GM19043 (cell line): Measurements from ENCODE around the gene ADARB2.
A peak's percentile ranks its signal among the peaks of the same experiment; 100 is the strongest.

ENCODE experiments used
- ATAC-seq: cut with Tn5 transposase; IDR thresholded peaks from one replicate; pipeline ENCODE4 v1.9.1; 2021; ENCODE audit warnings: low read depth; ENCODE audit not compliant: unreplicated experiment

The ADARB2 gene

DNA sequence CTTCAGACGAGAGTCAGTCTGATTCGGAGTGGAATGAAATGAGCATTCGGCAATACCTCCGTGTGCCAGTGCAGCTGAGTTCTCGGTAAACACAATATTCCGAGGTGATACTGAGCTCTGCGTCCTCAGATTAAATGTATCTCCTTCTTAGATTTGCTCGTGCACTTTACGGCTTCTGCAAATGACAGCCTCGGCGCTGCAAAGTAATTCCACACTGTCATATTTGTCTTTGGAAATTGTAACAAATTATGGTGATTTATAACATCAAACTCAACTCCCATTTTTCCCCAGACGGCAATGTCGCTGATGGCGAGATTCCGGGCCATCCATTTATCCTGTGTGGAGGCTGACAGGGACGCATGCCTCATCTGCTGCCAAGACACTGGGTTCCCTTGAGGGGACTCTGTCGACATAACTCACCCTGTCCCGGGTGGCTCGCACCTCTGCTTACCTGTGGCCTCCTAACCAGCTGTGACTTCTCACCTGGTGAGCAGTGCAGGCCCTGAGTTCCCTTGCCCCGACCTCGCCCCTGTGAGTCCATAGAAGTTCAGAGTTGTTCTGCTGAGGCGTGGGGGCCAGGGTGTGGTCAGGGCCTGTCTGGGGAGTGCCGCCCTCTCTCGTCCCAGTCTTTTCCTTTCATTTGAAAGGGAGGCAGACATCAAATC, 201.9 kb downstream of the ADARB2 start:
- no peak for ATAC-seq

DNA sequence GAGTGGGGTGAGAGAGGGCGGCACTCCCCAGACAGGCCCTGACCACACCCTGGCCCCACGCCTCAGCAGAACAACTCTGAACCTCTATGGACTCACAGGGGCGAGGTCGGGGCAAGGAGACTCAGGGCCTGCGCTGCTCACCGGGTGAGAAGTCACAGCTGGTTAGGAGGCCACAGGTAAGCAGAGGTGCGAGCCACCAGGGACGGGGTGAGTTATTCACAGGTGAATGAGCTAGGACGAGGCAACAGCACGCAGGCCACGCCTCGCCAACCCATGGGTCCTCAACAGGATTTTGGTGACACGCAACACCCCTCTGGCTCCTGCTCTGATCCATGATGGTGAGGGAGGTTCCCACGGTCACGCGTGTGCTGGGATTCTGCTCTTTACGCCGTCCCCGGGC, 202.5 kb downstream of the ADARB2 start:
- no peak for ATAC-seq

DNA sequence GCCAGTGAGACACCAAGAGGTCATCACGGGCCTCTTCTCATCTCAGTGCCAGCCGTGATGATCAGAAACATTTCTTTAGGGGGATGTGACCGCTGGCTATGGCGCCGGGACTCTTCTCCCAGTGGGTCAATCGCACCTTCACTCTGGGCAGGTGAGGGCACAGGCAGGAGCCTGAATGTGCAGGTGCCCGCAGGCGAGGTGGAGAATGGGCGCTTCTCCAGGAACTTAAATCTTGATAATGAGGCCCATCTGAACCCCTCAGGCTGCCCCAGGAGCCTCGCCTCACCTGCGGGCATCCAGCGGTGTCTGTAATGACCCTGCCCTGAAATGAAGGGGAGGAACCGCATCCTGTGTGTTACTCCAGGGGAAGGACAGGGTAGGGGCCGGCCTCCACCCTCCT, 204.7 kb downstream of the ADARB2 start:
- no peak for ATAC-seq

DNA sequence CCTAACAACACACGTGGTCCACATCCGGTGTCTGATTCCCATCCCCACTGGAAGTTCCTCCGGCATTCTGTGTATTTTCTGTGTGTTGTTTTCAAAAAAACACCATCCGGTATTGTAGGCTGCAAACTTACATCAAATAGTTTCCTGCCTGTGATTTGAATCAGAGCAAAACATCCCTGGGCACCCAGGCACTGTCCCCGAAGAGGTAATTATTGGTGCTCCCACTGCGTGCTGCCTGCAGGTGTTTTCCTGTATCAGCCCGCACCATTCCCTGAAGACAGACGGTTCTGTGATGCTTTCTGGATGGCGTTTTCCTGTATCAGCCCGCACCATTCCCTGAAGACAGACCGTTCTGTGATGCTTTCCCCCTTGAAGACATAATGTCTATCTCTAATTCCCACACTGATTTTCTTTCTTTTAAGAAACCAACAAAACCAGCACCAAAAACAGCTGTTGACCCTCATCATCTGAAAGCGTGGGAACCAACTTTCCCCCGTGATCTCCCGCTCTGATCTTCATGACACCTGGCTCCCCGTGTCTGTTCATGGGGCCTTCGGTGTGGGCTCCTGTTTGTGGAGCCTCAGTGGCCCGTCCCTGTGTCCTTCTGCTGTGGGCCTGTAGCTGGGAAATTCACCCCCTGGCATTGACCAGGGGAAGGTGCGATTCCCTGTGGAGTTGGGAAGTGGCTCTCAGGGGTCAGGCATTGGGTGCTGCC, 205.3 kb downstream of the ADARB2 start:
- ATAC-seq = no peak

DNA sequence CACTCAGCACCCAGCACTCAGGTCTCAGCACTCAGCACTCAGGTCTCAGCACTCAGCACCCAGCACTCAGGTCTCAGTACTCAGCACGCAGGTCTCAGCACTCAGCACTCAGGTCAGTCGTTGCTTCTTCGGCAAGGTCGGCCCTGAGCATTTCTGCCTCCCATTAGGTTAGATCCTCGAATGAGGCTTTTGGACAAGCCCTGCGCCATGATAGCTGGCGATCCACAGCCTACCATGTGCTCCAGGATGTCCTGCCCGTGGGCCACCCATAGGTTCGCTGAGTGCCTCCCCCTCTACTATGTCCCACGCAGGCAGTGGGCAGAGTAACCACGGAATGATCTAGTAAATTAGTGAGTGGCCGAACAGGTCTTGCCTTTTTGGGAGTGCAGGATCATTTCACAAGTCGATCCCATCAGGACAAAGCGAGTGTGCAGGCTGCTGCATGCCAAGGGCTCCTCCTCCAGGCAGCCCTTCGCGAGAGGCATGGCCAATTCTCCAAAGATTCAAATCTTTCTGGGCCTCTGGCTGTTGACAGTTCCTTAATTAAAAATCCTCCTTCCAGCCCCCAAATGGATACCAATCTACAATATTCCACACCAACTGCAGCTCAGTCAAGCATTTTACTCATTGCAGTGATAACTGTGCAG, 206.3 kb downstream of the ADARB2 start:
- ATAC-seq = no peak

DNA sequence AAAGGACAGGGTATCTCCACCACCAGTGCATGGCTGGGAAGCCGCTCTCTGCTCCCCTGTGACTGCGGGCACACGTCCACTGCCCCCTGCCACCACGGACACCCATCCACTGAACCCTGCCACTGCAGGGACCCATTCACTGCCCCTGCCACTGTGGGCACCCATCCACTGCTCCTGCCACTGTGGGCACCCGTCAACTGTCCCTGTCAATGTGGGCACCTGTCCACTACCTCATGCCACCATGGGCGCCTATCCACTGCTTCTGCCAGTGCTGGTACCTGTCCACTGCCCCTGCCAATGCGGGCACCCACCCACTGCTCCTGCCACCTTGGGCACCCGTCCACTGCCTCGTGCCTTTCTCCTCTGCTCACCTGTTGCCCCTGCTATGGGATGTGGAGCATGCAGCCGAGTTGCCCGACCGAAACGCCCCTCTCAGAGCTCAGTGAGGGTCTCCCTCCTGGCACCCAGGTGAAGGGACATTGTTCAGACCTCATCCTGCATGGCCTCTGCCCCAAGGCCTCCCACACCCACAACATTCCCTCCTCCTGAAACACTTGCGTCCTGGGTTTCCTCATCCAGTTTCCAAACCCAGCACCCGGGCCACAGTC, 207.4 kb downstream of the ADARB2 start:
- no peak for ATAC-seq

DNA sequence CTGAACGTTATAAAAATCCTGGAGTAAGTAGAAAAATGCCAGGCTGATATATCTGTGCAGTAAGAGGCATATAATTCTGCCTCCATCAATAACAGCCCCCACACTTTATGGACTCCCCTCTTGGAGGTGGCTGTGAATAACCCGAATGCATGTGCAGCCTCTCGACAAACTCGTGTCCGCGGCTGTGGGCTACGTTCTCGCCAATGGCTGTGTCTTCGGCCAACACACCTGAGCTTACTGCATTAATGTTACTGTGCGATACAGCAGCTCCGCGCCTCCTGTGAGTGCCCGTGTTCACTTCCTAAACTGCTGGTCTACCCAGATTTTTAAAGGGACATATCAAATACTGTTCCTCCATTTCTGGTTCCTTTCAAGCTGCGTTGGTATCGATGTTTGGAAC, 209.4 kb downstream of the ADARB2 start:
- no peak for ATAC-seq

DNA sequence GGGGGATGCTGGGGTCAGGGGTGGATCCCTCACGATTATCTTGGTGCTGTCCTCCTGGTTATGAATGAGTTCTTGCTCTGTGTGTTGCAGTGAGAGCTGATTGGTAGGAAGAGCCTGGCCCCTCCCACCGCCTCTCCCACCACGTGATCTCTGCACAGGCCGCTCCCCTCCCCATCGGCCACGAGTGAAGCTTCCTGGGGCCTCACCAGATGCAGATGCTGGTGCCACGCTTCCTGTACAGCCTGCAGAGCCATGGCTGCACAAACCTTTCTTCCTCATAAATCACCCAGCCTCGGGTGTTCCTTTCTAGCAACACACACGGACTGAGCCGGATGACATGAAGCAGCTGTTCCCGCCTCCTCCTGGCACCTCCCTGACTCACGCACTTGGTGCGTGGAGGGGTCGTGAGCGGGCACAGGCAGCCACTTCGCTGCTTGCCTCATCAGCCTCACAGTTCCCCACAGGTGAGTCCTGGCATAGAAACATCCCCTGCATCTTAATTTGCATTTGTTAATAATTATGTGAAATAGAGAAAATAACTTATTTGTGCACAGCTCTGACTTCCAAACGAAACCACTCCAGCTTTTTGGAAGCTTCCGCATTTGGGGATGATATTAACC, 210.8 kb downstream of the ADARB2 start:
- peak; percentile 88 for ATAC-seq

DNA sequence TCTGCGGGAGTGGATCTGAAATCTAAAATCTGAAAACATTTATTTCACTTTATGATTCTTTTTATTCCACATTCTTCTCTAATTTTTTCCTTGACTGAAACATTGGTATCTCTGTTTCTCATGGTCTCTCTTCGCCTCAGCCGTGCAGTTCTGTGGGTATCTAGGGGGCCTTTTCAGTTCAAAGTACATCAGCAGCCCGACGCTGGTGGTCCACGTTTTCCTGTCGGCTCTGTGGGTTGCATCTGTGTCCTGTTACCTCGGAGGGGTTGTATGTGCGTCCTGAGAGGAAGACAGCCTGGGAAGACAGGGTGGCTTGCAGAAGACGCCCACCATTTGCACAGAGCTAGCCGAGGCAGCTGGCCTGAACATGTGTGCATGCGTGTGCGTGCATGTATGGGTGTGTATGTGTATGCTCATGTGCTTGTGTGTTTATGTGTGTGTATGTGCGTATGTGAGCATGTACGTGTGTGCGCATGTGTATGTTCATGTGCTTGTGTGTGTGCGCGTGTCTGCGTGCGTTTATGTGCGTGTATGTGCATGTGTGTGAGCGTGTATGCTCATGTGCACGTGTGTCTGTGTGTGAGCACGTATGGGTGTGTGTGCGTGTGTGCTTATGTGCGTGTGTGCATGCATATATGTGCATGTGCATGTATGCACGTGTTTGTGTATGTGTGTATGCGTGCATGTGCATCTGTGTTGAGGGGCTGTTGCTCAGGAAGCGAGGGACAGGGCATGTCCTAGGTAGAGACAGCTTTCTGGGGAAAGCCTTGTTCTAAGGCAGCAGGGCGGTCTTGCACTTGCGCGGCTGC, 211.8 kb downstream of the ADARB2 start:
- ATAC-seq = no peak

DNA sequence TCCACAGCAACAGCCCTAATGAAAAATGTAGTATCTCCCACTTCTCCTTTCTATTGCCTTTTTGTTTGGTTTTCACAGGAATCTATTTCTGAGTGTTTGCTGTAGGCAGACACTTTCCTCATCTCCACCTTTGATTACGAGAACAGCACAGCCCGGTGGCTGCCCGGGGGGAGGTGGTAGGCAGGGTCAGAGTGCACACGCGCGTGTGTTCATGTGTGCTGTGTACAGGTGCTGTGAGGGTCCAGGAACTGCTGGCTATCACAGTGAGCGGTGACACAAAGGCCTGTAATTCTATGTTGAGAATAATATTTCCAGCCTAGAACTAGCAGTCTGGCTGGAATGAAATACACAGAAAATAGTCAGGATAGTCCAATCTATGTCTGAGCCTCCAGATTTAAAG, 212.8 kb downstream of the ADARB2 start:
- ATAC-seq = no peak

DNA sequence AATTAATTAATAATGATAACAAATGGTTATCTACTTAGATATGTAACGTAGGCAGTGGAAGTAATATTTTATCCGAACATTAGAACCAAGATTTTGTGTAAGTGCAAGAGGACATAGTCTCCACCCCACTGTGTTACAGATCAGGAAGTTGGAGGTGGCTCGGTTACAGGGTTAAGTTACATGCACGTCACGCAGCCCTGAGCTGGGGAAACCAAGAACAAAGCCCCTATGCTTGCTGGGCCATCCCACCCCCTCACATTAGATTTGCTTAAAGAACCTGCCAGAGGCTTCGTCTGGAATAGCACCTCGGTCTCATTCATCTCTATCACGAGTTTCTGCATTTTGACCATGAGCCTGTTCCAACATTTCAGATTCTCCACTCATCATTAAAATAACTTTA, 214.1 kb downstream of the ADARB2 start:
- no peak for ATAC-seq

DNA sequence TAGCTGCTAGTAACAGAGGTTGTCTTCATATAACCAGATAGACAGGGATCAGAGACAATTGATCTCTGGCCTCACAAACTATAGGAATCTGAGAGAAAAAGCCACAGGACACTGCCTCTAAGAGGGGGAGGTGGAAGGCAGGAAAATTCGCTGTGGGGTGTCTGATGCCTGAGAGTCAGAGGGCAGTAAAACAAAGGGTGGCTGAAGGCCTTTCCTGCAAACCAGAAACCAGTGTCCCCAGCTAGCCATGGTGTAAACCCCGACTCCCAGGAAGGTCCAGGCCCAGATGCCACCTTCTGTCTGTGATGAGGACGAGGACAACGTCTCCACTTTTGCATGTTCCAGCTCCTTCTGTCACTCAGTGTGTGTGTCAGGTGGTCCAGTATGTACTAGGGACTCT, 215.1 kb downstream of the ADARB2 start:
- ATAC-seq = no peak

DNA sequence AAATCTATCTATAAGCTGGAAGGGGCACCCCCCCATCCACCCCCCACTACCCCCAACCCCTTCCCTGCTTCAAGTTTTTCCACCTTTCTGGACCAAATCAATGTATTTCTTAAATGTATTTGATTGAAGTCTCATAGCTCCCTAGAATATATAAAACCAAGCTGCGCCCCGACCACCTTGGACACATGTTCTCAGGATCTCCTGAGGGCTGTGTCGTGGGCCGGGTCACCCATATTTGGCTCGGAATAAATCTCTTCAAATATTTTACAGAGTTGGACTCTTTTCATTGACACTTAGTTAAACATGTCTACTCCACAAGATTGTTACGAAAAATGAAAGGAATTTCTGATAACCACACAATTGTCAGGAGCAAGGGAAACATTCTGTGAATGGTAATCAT, 215.6 kb downstream of the ADARB2 start:
- no peak for ATAC-seq

DNA sequence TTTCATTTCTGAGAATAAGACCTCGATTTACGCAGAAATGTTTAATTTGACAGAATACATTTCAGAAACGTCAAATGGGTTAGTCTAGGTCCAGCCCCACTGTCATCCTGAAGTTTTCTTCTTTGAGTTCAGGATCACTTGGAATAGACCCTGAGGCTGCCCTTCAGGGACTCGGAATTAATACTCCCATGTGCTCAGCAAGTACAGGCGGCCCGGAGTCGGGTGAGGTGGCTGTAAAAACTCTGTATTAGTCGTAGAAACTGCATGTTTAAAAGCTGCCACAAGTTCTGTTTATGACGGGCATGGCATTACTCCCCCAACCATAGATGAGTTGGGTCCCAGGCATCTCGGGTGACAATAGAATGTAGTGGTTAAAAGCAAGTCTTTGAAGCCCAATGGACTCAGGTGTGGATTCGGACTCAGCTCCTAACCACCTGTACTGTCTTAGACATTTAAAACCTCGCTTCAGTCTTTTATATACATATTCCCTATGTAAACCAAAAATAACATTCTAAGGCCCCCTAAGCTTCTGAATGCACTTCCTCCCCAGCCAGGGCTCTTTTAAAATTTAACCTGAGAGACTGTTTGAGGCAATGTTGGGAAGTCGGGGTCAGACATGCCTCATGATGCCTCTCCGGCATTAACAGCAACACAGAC, 216.3 kb downstream of the ADARB2 start:
- no peak for ATAC-seq

DNA sequence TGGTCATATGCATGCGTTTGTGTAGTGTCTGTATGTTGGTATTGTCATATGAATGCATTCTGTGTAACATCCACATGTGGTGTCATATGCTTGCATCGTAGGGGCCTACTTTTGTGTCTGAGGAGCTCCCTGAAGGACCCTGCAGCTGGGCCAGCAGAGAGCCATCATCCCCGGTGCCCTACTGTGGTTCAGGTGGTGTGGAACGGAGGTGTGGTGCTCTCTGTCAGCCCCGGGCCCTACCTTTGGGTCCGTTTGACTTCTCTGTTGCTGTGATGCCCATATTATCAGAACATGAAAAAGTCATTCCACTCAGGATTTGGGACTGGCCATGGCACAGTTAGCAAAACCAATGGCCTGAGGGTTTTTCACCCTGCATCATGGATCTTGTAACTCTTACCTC, 217.9 kb downstream of the ADARB2 start:
- ATAC-seq = no peak

DNA sequence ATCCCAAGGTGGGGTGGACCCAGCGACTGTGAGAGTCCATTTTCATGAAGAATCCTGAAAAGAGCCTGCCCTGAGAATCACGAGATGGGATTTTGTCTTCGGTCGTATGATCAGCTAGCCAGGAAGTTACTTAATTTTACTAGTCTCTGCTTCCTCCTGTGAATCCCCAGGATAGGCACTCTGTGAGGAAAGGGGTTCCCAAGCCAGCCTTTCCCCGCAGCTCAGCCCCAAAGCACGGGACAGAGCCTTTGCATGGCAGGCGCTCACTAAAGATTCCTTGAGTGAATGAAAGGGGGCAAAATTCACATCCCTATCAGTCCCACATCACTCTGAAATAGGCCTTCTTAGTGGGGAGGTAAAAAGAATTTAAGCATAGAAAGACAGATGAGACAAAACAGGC, 219.6 kb downstream of the ADARB2 start:
- ATAC-seq = no peak

DNA sequence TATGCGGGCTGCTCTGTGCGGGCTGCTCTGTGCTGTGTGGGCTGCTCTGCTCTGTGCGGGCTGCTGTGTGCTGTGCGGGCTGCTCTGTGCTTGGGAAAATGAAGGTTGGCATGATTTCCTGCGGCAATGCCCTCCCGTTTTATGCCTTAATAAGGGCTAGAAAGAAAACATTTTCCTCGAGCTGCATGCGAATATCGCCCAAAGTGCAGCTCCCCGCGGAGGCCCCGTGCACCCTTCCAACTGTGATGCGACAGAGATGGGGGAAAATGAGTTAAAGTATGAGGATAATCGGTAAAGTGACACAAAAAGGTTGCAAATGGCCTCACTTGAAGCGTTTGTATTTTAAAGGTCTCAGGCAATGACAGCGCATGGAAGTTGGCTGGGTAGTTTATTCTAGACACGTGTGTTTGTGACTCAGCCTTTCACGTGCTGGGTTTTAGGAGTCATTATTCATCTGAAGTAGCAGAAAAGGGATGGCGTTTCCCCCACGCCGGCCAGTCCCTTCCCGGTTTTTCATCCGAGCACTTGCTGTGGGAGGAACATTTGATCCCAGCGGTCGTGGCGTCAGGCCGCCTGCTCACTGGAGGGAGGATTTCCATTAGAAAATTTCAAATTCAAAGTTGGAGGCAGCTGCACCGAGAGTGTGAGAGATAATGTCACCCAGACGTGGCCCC, 220.7 kb downstream of the ADARB2 start:
- ATAC-seq = no peak

DNA sequence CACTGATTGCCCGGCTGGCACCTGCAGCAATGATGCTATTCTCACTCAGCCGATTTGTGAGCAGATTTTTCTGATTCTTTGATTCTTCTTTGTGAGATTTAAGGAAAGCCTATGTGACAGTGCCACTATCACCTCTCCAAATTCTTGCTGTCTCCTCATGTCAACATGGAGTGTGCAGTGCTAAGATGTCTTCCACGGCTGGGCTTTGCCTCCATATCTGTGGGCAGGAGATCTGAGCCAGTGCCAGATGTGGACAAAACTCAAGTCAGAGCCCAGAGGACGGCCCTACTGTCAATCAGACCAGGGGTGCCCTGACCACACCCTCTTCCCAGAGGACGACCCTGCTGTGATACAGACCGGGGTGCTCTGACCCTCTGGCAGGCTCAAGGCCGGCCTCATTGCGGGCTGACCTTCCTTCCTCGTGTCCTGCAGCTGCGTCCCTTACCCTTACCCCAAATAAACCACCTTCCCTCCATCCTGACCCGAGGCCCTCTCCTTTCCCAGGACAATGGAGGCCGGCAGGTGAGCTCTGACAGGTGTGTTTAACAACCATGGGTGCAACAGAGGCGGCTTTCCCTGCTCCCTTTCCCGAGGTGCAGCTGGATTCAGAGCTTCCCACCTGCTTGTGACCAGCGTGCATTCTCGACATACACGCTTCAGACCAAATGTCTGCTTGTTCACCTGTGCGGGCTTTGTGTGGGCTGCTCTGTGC, 221.4 kb downstream of the ADARB2 start:
- ATAC-seq = no peak
